Activated T-cell treated with anti-CD3 and anti-CD28 coated beads for 1 hour (primary cell): ENCODE results near the gene STK4.

Experiments used
- DNase-seq: peaks from one replicate; pipeline ENCODE4 v3.0.0-alpha.2; 2020; ENCODE audit warnings: low read depth

The STK4 gene

DNA sequence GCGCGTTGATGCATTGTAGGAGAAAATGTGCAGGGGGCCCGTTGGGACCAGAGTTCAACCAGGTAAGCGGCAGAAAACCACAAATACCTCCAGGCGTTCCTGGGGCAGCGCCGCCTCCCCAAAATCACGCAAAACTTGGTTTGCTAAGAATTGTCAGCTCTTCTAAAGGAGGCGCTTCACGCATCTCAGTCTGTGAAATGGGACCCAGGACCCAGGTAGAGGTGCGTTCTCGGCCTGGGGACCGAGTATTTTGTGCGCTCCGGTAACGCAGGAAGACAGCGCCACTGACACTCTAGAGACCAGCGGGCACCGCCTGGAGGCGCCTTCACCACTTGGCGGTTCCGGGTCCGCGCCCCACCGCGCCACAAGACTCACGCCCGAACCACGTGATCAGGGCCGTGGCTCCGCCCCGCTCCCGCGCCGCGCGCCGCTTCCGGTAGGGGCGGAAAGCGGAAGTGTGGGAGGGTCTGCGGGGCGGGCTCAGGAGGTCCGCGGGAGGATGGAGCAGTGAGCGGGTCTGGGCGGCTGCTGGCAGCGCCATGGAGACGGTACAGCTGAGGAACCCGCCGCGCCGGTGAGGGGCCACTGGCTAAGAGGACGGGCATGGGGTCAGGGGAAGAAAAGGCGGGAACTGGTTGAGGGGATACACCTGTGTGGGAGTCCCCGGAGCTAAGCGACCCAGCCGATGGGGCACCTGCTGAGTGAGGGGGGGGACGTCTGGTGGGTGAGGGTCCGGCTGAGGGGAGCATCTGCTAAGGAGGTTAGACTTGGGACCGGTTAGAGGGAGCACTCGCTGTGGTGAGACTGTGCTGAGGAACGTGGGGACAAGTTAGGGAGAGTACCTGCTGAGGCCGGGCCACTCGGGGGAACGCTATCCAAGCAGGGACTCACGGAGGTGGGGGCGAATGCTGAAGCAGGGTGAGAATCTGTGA is at the start of gene STK4:
STK4 (plus strand) TSS at position 483 of the 932 bp plus-strand sequence; CDS start at position 540, 57 bp downstream.
- peak; percentile 94 for DNase-seq

- DNase-seq, result no peak
These were observed 49.7 kb upstream of the STK4 start for GRCh38 chr20:44916586-44916985.

DNA sequence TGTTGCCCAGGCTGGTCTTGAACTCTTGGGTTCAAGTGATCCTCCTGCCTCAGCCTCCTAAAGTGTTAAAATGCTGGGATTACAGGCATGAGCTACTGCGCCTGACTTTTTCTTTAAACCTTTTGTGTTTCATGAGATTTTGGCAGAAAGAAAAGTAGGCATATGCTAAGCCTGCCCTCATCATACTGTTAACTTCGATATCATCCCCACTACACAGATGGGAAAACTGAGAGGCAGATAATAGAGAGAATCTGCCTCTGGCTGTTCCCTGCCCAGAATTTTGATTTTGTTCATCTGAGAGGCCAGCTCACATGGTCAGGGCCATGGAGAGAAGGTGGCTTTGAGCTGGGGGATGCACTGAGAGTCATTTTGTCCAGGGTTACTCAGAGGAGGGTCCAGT is 48.9 kb upstream of the STK4 start:
- DNase-seq, result no peak

- DNase-seq, result no peak
These were observed 48.0 kb upstream of the STK4 start for GRCh38 chr20:44918342-44918741.

DNA sequence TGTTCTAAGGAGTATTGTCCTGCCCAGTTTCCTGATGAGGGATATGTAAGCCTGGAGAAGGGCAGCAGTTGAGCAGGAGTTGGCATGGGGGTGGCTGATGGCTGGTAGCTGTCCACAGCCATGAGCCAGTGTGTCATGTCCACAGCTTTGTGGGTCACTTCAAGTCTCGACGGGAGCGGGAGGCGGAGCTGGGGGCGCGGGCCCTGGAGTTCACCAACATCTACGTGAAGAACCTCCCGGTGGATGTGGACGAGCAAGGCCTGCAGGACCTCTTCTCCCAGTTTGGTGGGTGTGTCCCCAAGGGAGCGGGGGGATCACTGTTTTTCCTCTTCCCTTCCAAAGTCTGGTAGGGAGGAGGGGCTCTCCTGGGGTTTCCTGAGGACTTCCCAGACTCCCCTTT is 47.6 kb upstream of the STK4 start:
- DNase-seq, result no peak

- no peak for DNase-seq
These were observed 44.9 kb upstream of the STK4 start for GRCh38 chr20:44921447-44921846.

- no peak for DNase-seq
These were observed 41.8 kb upstream of the STK4 start for GRCh38 chr20:44924541-44924940.

- DNase-seq, result no peak
These were observed 37.7 kb upstream of the STK4 start for GRCh38 chr20:44928595-44928994.

- DNase-seq, result no peak
These were observed 35.7 kb upstream of the STK4 start for GRCh38 chr20:44930517-44931168.

DNA sequence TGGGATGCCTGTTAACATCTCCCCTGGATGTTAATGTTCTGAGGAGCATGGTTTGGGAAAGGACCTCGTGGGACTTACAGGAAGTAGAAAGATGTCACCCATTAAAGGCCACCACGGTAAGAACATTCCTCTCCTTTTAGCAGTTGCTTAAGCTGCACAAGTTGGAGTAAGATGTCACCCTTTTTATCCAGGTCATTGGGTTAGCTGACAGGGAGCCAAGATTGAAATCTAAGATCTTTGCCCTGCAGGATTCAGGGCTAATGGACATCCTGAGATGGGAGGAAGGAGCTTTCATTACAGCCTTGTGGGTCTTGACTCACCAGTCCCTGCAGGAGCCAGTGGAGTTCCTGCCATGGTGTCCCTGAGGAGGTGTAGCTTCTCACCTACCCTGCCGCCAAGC is 34.4 kb upstream of the STK4 start:
- DNase-seq, result no peak

DNA sequence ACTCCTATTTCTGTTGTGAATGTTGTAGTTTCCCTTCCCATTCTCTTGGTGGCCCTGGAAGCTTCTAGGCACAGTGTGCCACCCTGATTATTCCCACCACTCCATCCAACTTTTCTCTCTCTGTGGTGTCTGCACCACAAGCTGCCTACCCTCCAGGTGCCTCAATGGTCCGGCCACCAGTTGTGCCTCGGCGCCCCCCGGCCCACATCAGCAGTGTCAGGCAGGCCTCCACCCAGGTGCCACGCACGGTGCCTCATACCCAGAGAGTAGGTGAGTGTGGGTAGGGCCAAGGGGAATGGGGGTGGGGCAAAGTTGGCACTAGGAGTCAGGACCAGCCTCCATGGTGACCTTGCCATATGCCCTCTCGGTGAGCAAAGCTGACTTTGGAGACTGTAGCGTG is 33.4 kb upstream of the STK4 start:
- no peak for DNase-seq

GRCh38 chr20:44936510-44936909 is 29.8 kb upstream of the STK4 start:
- no peak for DNase-seq

DNA sequence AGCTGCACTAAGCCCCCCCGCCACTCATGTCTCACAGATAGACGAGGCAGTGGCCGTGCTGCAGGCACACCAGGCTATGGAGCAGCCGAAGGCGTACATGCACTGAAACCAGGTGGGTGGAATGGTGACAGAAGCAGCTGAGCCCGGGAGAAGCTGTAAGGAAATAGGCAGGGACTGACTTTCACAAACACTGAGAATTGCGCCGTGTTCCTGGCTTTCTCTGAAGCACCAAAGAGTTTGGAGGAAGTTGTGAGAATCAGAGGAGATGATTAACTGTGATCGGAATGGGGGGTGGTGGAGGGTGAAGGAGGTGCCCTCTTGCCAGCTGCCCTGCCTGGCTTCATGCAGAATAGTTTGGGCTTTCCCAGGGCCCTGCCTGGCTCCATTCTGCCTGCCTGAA is 27.7 kb upstream of the STK4 start:
- no peak for DNase-seq

DNA sequence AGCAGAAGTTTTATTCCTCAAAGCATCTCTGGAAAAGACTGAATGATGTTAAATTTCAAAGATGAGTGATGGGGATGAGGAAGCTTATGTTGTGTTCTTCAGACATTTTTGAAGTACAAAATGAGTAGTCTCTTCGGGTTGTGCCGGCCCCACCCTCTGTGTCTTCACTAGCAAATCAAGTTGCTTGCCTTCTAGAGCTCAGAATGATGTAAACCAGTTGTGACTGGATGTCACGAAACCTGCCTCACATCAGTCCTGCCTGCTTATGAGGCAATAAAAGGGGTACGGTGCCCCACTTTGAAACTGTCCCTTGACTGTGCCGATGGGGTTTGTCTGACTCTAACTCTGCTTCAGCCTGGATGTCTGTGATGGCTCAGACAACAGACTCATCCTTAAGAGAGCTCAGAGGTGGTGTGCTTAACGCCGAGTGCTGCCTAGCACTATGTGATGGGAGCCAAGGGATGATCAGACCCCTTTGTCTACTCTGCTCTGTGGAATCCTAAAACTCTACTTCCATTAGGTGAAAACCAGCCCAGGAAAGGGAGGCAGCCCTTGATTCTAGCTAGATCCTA is 25.1 kb upstream of the STK4 start:
- no peak for DNase-seq

DNA sequence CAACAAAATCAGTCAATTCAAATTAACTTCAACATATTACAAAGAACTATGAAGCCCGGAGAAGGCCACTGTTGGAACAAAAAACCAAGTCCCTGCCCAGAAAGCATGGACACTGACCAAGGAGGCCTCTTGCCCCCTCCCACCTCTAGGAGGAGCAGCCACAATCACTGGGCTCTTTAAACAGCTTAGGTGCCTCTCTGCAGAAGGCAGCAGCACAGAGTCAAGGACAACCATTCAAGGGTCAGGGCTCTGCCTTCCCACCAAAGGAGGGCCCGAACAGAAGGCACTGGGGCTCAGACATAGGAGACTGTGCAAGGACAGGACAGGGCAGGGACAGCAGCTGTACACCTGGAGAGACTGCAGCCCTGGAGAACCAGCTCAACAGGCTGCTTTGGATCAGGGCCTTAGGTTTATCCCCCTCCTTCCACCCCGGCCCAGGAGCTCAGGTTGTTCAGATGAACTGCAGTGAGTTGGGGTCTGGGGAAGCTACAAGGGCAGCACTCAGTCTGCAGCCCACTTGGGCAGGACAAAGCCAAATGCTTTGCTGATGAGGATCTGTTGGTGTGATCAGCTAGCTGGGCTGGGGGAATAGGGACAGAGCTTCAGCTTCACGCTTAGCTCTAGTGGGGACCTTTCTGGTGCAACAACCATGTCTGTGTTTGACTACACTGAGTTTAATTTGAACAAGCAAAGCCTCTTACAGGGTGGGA is 23.9 kb upstream of the STK4 start:
- no peak for DNase-seq

DNA sequence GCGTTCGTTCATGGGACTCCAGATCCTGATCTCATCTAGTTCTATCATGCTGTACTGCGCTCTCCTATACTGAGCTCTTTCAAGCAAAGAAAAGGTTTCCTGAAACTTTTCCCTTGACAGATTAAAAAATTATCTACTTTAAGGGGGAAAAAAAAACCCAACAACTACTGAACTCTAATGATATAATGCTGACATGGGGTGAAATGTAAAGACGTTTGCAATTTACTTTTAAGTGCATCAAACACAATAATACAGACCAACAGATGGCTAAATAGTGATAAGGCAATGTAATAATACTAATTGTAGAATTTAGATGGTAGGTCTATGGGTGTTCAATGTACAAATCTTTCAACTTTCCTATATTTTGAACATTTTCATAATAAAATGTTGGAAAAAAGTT is 22.5 kb upstream of the STK4 start:
- no peak for DNase-seq

DNA sequence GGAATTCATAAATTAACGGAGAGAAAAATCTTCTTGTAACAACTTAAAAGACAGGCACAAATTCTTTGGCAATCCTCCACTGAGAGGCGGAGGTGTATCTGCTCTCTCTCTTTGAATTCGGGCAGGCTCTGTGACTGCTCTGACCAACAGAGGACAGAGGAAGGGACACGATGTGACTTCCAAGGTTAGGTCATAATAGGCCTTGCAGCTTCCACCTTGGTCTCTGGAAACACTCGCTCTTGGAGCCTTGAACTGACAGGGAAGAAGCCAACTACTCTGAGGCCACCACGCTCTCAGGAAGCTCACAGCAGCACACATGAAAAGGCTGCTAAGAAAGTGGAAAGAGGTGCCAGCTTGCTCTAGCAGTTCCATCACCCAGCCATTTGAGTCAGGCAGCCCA is 21.1 kb upstream of the STK4 start:
- no peak for DNase-seq

GRCh38 chr20:44946271-44946852 is 19.9 kb upstream of the STK4 start:
- DNase-seq, result no peak

- DNase-seq, result no peak
These were observed 18.2 kb upstream of the STK4 start for GRCh38 chr20:44948107-44948506.

DNA sequence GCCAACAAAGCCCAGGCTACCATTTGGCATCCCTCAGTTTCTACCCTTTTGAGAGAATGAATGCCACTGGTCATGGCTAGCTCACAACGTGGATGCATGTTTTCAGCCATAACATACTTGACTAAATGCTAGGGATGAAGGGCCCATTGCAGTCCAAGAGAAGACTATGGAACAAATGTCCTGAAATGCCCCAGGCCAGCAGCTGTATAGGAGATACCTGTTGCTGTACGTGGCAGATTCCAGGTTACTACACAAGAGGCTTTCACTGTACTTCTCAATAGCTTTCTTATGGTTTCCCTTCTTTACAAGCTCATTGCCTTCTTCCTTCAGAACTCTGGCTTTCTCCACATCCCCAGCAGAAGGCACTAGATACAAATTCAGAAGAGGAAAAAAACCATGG is 17.8 kb upstream of the STK4 start:
- no peak for DNase-seq

DNA sequence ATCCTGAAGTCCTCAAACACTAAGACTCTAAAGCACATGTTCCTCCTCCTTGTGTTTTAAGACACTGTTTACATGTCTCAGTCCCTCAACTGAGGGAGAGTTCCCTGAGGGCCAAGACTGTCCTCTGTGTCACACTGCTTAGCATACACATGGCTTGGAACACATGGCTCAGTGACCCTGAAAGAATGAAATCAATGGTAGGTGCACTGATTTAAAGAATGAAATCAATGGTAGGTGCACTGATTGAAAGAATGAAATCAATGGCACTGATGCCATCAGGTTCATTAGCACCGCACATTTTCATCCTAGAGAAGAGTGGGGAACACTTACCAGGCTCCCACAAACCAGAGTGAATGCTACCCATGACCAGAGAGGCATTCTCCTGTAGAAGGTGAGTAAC is 15.9 kb upstream of the STK4 start:
- no peak for DNase-seq

DNA sequence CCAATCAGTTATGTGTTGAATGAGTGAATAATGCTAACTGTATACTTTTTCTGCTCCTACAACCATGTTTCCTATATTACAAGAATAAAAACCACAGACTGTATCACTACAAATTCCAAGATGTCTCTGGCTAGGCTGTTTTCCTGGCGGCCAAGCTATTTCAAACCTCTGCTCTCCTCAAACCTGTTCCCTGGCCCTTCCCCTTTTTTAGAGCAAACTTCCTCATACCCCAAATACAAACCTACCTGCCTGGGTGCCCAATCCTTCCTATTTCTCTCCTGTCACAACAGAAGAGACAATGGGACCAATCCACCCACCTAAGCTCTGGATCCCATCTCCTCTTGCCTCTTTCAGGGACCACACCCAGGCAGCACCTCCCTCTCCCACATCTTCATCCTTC is 13.6 kb upstream of the STK4 start:
- DNase-seq, result no peak
